Smooth muscle cell of the umbilical artery (primary cell): ENCODE data around the gene PITX3. TPM values are rescaled to one million over a fixed set of nuclear protein-coding genes. Genes with fewer than 3 reads are reported as not detected.

Source experiments
- total RNA-seq: library from RNA; depleted of rRNA; stranded (reverse); fragments of >200 nt; gene quantifications from 2 replicates; pipeline ENCODE4 v1.2.3, GENCODE V29; 2014

PITX3 gene
- total RNA-seq = not detected in 2 replicates

DNA sequence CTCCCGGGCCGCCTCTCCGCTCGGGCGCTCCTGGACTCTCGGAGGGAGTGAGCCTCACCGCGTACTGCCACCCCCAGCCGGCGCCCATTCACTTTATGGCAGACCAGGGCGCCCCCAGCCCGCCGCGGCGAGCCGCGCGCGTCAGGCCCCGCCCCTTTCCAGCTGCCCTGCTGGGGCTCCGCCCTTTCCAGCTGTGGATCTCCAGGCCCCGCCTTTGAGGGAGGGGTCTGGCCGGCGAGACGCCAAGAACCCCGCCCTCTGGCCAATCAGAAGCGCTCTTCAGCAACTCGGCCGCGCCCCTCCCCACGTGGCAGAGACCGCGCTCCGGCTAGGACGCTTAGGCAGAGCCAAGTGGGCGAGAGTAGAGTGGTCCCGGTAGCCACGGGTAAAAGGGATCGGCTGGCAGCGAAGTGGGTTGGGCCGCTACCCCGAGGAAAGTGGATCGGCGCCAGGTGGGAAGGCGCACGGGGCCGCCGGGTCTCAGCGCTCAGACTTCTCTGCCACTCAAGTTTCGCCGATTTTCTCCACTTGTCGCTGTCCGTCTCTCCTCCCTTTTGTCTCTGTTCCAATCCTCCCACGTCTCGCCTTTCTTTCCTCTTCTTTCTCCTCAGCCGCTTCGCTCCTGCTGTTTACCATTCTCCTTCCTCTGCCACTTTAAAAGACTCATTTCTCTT is at the start of gene PITX3:
Gene PITX3 (minus strand): TSS at position 69 of the 674 bp plus-strand sequence. CDS start 9,432 bp downstream, outside the sequence.

DNA sequence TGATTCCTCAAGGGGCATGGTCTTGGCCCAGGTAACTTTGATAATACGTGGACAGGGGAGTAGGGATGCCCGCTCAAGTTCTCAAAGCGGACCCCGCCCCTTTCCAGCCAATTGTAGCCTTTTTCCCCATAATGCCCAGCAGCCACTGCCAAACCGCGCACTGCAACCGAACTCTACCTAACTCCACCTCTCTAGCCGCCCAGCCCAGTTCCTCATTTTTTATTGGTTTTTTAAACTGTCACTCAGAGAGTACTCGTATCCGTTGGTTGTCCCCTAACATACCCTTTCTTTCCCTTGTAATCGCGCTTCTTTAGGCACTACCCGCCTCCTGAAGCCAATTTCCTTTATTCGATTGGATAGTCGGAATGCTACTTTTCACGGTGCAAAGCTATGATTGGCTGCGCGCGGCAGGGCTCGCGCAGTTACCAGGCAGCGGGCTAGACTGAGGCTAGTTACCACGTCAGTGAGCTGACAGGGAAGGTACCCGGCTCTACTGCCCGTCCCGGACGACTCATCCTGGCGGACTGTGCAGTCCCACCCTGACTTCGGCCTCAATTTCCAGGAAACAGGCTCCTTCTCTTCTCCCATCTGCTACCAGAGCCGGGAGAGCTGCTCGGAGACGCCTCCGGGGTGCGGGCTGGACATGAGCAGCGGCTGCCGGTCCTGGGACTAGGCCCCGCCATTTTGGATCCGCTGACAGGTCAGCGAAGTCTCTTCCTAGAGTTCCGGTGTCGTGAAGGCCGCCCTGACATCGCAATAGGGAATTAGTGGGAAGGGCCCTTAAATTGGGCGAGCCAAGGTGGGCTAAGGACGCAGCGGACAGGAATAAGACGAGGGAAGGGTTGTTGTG is 4.0 kb upstream of the PITX3 start, which contains the start of gene GBF1:
Gene GBF1 (plus strand): TSS at position 451 of the 850 bp plus-strand sequence. CDS start 13,407 bp downstream, outside the sequence.

DNA sequence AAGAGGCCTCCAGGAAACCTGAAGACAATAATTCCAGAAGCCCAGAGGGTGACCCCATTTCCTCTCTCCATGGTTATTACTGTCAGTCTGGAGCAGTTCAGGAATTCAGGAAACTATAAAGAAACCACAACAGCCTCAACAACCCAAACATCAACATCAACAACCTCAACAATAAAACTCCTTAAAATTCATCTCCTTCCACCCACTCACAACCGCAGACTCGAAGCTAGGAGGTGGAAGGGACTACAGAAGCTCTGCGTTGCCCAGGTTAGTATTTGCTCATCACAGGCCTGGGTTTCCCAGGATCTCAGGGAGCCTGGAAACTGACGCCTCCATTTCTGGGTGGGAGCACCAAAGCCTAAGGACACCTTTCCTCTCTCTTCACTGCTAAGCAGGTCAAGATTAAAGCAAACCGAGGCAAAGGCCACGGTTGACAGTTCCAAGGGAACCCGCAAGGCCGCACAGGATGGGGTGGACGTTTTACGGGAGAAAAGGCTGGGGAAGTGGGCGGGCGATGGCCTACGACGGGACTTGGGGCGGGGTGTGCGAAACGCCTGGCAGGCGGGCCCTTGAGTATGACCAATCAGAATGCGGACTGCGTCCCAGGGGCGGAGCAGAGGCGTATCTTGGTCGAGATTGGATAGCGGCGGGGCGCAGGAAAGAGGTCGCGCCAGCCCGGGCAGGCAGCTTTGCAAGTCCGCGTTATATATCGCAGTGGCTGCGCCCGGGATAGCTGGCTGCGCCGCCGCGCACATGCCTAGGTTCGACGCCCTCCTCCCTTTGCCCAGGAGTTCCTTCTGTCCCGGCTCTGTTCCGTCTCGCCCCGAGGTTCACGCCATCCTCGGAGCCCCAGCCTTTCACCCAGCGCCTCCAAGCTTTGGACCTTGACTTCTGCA is 15.4 kb downstream of the PITX3 start, which contains the start of gene ELOVL3:
Gene ELOVL3 (plus strand): TSS at position 654 of the 896 bp plus-strand sequence. CDS start 250 bp downstream, outside the sequence.

Other genes with a start within 250 kb of the PITX3 start
- gene ARMH3, start 185.3 kb downstream of the PITX3 start, total RNA-seq = 11.7 and 12.2 TPM in 2 replicates
- 30.6 and 38.2 TPM in 2 replicates for gene HPS6, start 176.2 kb downstream of the PITX3 start, total RNA-seq
- 39.2 and 46.9 TPM in 2 replicates for gene LDB1, start 121.1 kb downstream of the PITX3 start, total RNA-seq
- 13.7 and 28.0 TPM in 2 replicates for gene PPRC1, start 108.5 kb downstream of the PITX3 start, total RNA-seq
- gene NOLC1, start 89.1 kb downstream of the PITX3 start, total RNA-seq = 19.6 and 60.2 TPM in 2 replicates
- 0.42 and 2.4 TPM in 2 replicates for gene ELOVL3, start 15.2 kb downstream of the PITX3 start, total RNA-seq
- 35.6 and 71.9 TPM in 2 replicates for gene GBF1, start 4.0 kb upstream of the PITX3 start, total RNA-seq
- gene NFKB2, start 154.2 kb upstream of the PITX3 start, total RNA-seq = 30.6 and 51.0 TPM in 2 replicates
- gene PSD, start 177.3 kb upstream of the PITX3 start, total RNA-seq = 2.4 and 12.2 TPM in 2 replicates
- gene FBXL15, start 179.3 kb upstream of the PITX3 start, total RNA-seq = 7.7 TPM in 2 replicates
- gene CUEDC2, start 191.1 kb upstream of the PITX3 start, total RNA-seq = 36.8 and 49.1 TPM in 2 replicates
- gene C10orf95, start 210.0 kb upstream of the PITX3 start, total RNA-seq = not detected in 2 replicates